Activated CD8-positive, alpha-beta T cell treated with anti-CD3 and anti-CD28 coated beads for 36 hours (primary cell): ENCODE results near the gene TTC9B. TPM values are rescaled to one million over a fixed set of nuclear protein-coding genes. Genes with fewer than 3 reads are reported as not detected.

Source experiments
- total RNA-seq, 2 experiments: library from RNA; stranded (reverse); gene quantifications; one replicate each; pipeline ENCODE4 v1.2.3, GENCODE V29; 2021

TTC9B gene
- total RNA-seq, 2 experiments from 2014 or later = not detected

Other genes with a start within 250 kb of the TTC9B start
- 100 to 1,000 TPM; 105 to 107 TPM for gene PSMC4, start 247.2 kb downstream of the TTC9B start, total RNA-seq
- gene ZNF546, start 221.3 kb downstream of the TTC9B start, total RNA-seq = 1 to 10 TPM; 5.2 to 5.6 TPM
- 10 to 100 TPM; 15.5 to 18.6 TPM for gene ZNF780B, start 162.2 kb downstream of the TTC9B start, total RNA-seq
- gene ZNF780A, start 127.4 kb downstream of the TTC9B start, total RNA-seq = 10 to 100 TPM; 12.9 to 13.3 TPM
- gene MAP3K10, start 27.0 kb downstream of the TTC9B start, total RNA-seq = 10 to 100 TPM; 11.3 to 12.6 TPM
- gene CCNP, start 8.3 kb upstream of the TTC9B start, total RNA-seq = not detected
- gene AKT2, start 67.0 kb upstream of the TTC9B start, total RNA-seq = 100 to 1,000 TPM; 139 to 144 TPM
- 10 to 100 TPM; 17.5 to 18.0 TPM for gene C19orf47, start 130.0 kb upstream of the TTC9B start, total RNA-seq
- gene PLD3, start 130.3 kb upstream of the TTC9B start, total RNA-seq = 10 to 100 TPM; 54.4 to 56.7 TPM
- gene HIPK4, start 171.8 kb upstream of the TTC9B start, total RNA-seq = not detected
- 1 to 10 TPM; 1.2 TPM for gene PRX, start 195.0 kb upstream of the TTC9B start, total RNA-seq
- 10 to 100 TPM; 15.5 to 17.2 TPM for gene SERTAD1, start 207.6 kb upstream of the TTC9B start, total RNA-seq
- gene SERTAD3, start 226.0 kb upstream of the TTC9B start, total RNA-seq = 10 to 100 TPM in 1 of 2 experiments, 1 to 10 TPM in 1; 8.8 to 11.2 TPM
- 10 to 100 TPM; 21.2 to 21.7 TPM for gene BLVRB, start 247.4 kb upstream of the TTC9B start, total RNA-seq
- 1 to 10 TPM; 1.3 to 2.3 TPM for gene SPTBN4, start 248.6 kb upstream of the TTC9B start, total RNA-seq